ENCODE data around the gene INPP5A.
"Not testable (repeated sequence)": the region's sequence is repeated elsewhere in the genome, so short reads cannot be mapped to it uniquely, and the experiment has no call there.

INPP5A gene

GRCh38 chr10:132764108-132764507, 226.5 kb downstream of the INPP5A start:
- Mint-ChIP-seq H3K36me3 (ENCODE audit: low read depth) (peaks cover 11% of the 10 kb centered on the region), H3K27ac (no peak overlapping the region), H3K4me1 (ENCODE audit: low read depth) (no peaks in the 10 kb centered on the region), H3K9me3 (peaks cover 5% of the 10 kb centered on the region), H3K27me3 (ENCODE audit: low read depth) (no peaks in the 10 kb centered on the region), H3K4me3 (no peak overlapping the region)
- DNase-seq (ENCODE audit: low spot score), result no peak

GRCh38 chr10:132765435-132765834, 227.8 kb downstream of the INPP5A start:
- Mint-ChIP-seq H3K9me3 (peaks cover 5% of the 10 kb centered on the region), H3K36me3 (ENCODE audit: low read depth) (peaks cover 13% of the 10 kb centered on the region), H3K4me3 (no peak overlapping the region), H3K27ac (no peak overlapping the region), H3K27me3 (ENCODE audit: low read depth) (no peaks in the 10 kb centered on the region), H3K4me1 (ENCODE audit: low read depth) (no peaks in the 10 kb centered on the region)
- no peak for DNase-seq (ENCODE audit: low spot score)

GRCh38 chr10:132766291-132766690, 228.7 kb downstream of the INPP5A start:
- Mint-ChIP-seq H3K9me3 (peaks cover 5% of the 10 kb centered on the region), H3K4me1 (ENCODE audit: low read depth) (no peaks in the 10 kb centered on the region), H3K36me3 (ENCODE audit: low read depth) (peaks cover 13% of the 10 kb centered on the region), H3K4me3 (no peak overlapping the region), H3K27ac (no peak overlapping the region), H3K27me3 (ENCODE audit: low read depth) (no peaks in the 10 kb centered on the region)
- DNase-seq (ENCODE audit: low spot score), result no peak

- Mint-ChIP-seq H3K4me3 (no peak overlapping the region), H3K27ac (no peak overlapping the region), H3K4me1 (ENCODE audit: low read depth) (no peaks in the 10 kb centered on the region), H3K36me3 (ENCODE audit: low read depth) (peaks cover 14% of the 10 kb centered on the region), H3K9me3 (peaks cover 5% of the 10 kb centered on the region), H3K27me3 (ENCODE audit: low read depth) (no peaks in the 10 kb centered on the region)
- no peak for DNase-seq (ENCODE audit: low spot score)
Observed at GRCh38 chr10:132768346-132769248, 231.0 kb downstream of the INPP5A start.

GRCh38 chr10:132770061-132771021, 232.8 kb downstream of the INPP5A start:
- no peak overlapping the region for H3K4me3 Mint-ChIP-seq
- no peak overlapping the region for H3K27ac Mint-ChIP-seq
- no peaks in the 10 kb centered on the region for H3K27me3 Mint-ChIP-seq (ENCODE audit: low read depth)
- peaks cover 5% of the 10 kb centered on the region for H3K9me3 Mint-ChIP-seq
- no peak for DNase-seq (ENCODE audit: low spot score)
- H3K36me3 Mint-ChIP-seq (ENCODE audit: low read depth), result peaks cover 14% of the 10 kb centered on the region
- H3K4me1 Mint-ChIP-seq (ENCODE audit: low read depth), result no peaks in the 10 kb centered on the region

GRCh38 chr10:132772816-132773215, 235.2 kb downstream of the INPP5A start:
- H3K9me3 Mint-ChIP-seq; H3K27me3 Mint-ChIP-seq (ENCODE audit: low read depth); H3K4me3 Mint-ChIP-seq; H3K4me1 Mint-ChIP-seq (ENCODE audit: low read depth); H3K36me3 Mint-ChIP-seq (ENCODE audit: low read depth); H3K27ac Mint-ChIP-seq; DNase-seq (ENCODE audit: low spot score): not testable (repeated sequence)

- Mint-ChIP-seq H3K36me3 (ENCODE audit: low read depth) (peaks cover 3% of the 10 kb centered on the region), H3K9me3 (no peaks in the 10 kb centered on the region), H3K4me1 (ENCODE audit: low read depth) (no peaks in the 10 kb centered on the region), H3K4me3 (no peak overlapping the region), H3K27ac (no peak overlapping the region), H3K27me3 (ENCODE audit: low read depth) (no peaks in the 10 kb centered on the region)
- DNase-seq (ENCODE audit: low spot score), result no peak
Observed at GRCh38 chr10:132774181-132774901, 236.8 kb downstream of the INPP5A start.

GRCh38 chr10:132774902-132775863, 237.6 kb downstream of the INPP5A start:
- H3K27me3 Mint-ChIP-seq (ENCODE audit: low read depth), result no peaks in the 10 kb centered on the region
- H3K36me3 Mint-ChIP-seq (ENCODE audit: low read depth), result peaks cover 3% of the 10 kb centered on the region
- H3K27ac Mint-ChIP-seq, result no peak overlapping the region
- no peaks in the 10 kb centered on the region for H3K9me3 Mint-ChIP-seq
- H3K4me3 Mint-ChIP-seq, result no peak overlapping the region
- no peaks in the 10 kb centered on the region for H3K4me1 Mint-ChIP-seq (ENCODE audit: low read depth)
- DNase-seq (ENCODE audit: low spot score), result no peak

GRCh38 chr10:132776186-132776585, 238.6 kb downstream of the INPP5A start:
- no peaks in the 10 kb centered on the region for H3K9me3 Mint-ChIP-seq
- no peak overlapping the region for H3K4me3 Mint-ChIP-seq
- H3K27me3 Mint-ChIP-seq (ENCODE audit: low read depth), result no peaks in the 10 kb centered on the region
- no peak for DNase-seq (ENCODE audit: low spot score)
- no peaks in the 10 kb centered on the region for H3K4me1 Mint-ChIP-seq (ENCODE audit: low read depth)
- H3K36me3 Mint-ChIP-seq (ENCODE audit: low read depth), result peaks cover 2% of the 10 kb centered on the region
- no peak overlapping the region for H3K27ac Mint-ChIP-seq

GRCh38 chr10:132776821-132777220, 239.2 kb downstream of the INPP5A start:
- H3K36me3 Mint-ChIP-seq (ENCODE audit: low read depth), result peaks cover 4% of the 10 kb centered on the region
- no peak overlapping the region for H3K4me3 Mint-ChIP-seq
- no peaks in the 10 kb centered on the region for H3K9me3 Mint-ChIP-seq
- no peaks in the 10 kb centered on the region for H3K4me1 Mint-ChIP-seq (ENCODE audit: low read depth)
- DNase-seq (ENCODE audit: low spot score), result no peak
- no peak overlapping the region for H3K27ac Mint-ChIP-seq
- no peaks in the 10 kb centered on the region for H3K27me3 Mint-ChIP-seq (ENCODE audit: low read depth)

GRCh38 chr10:132777441-132777840, 239.9 kb downstream of the INPP5A start:
- H3K36me3 Mint-ChIP-seq (ENCODE audit: low read depth), result peaks cover 4% of the 10 kb centered on the region
- no peak for DNase-seq (ENCODE audit: low spot score)
- H3K4me1 Mint-ChIP-seq (ENCODE audit: low read depth), result no peaks in the 10 kb centered on the region
- no peaks in the 10 kb centered on the region for H3K27me3 Mint-ChIP-seq (ENCODE audit: low read depth)
- no peak overlapping the region for H3K27ac Mint-ChIP-seq
- H3K9me3 Mint-ChIP-seq, result no peaks in the 10 kb centered on the region
- H3K4me3 Mint-ChIP-seq, result no peak overlapping the region

- no peak overlapping the region for H3K27ac Mint-ChIP-seq
- no peak for DNase-seq (ENCODE audit: low spot score)
- no peak overlapping the region for H3K4me3 Mint-ChIP-seq
- peaks cover 15% of the 10 kb centered on the region for H3K27me3 Mint-ChIP-seq (ENCODE audit: low read depth)
- no peaks in the 10 kb centered on the region for H3K4me1 Mint-ChIP-seq (ENCODE audit: low read depth)
- no peaks in the 10 kb centered on the region for H3K9me3 Mint-ChIP-seq
- peaks cover 7% of the 10 kb centered on the region for H3K36me3 Mint-ChIP-seq (ENCODE audit: low read depth)
Observed at GRCh38 chr10:132779549-132780294, 242.1 kb downstream of the INPP5A start.
